Skin epidermis (tissue), 12 donors: ENCODE data around the gene ANKRD65.
"Not testable (repeated sequence)": the region's sequence is repeated elsewhere in the genome, so short reads cannot be mapped to it uniquely, and the experiment has no call there.

Source experiments
- H3K27ac ChIP-seq, 21 experiments: fragments of 200-600 bp; sonication (generic) in 11 of 21; one replicate each; pipeline ENCODE4 v1.5.0; 2020; ENCODE audit warnings: mild to moderate bottlenecking in 3 of 21, inconsistent platforms in 2 of 21, moderate library complexity in 2 of 21
- H3K4me3 ChIP-seq, 7 experiments: fragments of 200-600 bp; sonication (generic) in 2 of 7; one replicate each; pipeline ENCODE4 v1.5.0; 2020; ENCODE audit warnings: inconsistent platforms in 2 of 7, mild to moderate bottlenecking in 2 of 7, moderate library complexity in 1 of 7

ANKRD65 gene

GRCh38 chr1:1400576-1401456 lies 20.3 kb downstream of the ANKRD65 start:
- H3K4me3 ChIP-seq: peak overlapping the region in 6 of 7 experiments; percentile 72 to 99 (median 94)
- H3K27ac ChIP-seq: peak overlapping the region in 10 of 21 experiments; percentile 80 to 99 (median 94)

GRCh38 chr1:1399872-1400575 lies 21.1 kb downstream of the ANKRD65 start:
- peak overlapping the region; percentile 72 to 100 (median 94) for H3K4me3 ChIP-seq
- peak overlapping the region; percentile 16 to 99 (median 96) for H3K27ac ChIP-seq

- H3K4me3 ChIP-seq: peak within 1 kb of the TSS; percentile 72 to 100 (median 94)
- peak within 1 kb of the TSS; percentile 64 to 99 (median 96) for H3K27ac ChIP-seq
Measured at GRCh38 chr1:1399187-1399871, 21.7 kb downstream of the ANKRD65 start, which contains the start of gene CCNL2. Gene CCNL2 (minus strand): TSS chr1:1399335. CDS start chr1:1399306, 29 bp downstream.

GRCh38 chr1:1398677-1399186 lies 22.3 kb downstream of the ANKRD65 start:
- H3K4me3 ChIP-seq: peak overlapping the region; percentile 72 to 100 (median 94)
- peak overlapping the region; percentile 64 to 99 (median 95) for H3K27ac ChIP-seq

GRCh38 chr1:1397839-1398523 lies 23.1 kb downstream of the ANKRD65 start:
- Histone ChIP-seq H3K4me3 (peak overlapping the region; percentile 72 to 100 (median 94)), H3K27ac (peak overlapping the region in 20 of 21 experiments; percentile 64 to 99 (median 96))

DNA sequence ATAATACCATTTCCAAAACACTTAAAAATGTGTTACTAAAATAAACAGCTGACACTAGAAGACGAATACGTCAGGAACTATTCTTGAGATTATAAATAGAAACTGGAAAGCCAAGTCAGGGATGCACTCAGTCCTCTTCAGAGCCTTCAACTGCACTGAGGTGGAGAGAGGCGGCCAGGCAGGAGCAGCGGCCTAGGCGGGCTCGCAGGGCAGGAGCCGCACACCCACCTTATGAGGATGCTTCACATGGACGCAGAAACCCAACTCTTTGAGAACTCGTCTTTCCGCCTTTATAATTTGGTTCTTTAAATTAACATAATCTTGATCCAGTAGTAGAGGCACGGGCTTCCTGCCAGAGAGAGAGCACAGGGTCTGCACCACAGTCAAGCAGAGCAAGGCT lies 25.9 kb downstream of the ANKRD65 start:
- no peak overlapping the region for H3K27ac ChIP-seq

GRCh38 chr1:1394116-1394515 lies 27.0 kb downstream of the ANKRD65 start:
- H3K4me3 ChIP-seq: no peak overlapping the region
- no peak overlapping the region for H3K27ac ChIP-seq

More for the DNA sequence above, 25.9 kb downstream of the ANKRD65 start:
- H3K4me3 ChIP-seq: no peak overlapping the region

DNA sequence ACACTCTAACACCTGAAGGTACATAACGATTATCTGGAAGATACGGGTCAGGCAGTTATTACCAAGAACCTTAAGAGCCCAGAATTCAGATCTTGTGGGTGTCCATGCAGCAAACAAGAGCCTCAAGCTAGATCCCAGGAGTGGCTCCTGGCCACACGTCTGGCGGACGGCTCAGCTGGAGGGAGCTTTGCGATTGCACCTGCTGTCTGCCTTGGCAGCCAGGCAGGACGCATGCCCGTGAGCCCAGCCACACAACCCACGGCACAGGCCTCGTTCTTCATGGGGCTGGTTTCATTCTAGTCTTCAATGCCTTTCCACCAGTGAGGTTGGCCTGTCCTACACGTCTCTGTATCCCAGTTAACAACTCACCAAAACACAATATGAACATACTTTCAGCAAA lies 27.6 kb downstream of the ANKRD65 start:
- Histone ChIP-seq H3K27ac (no peak overlapping the region), H3K4me3 (no peak overlapping the region)

DNA sequence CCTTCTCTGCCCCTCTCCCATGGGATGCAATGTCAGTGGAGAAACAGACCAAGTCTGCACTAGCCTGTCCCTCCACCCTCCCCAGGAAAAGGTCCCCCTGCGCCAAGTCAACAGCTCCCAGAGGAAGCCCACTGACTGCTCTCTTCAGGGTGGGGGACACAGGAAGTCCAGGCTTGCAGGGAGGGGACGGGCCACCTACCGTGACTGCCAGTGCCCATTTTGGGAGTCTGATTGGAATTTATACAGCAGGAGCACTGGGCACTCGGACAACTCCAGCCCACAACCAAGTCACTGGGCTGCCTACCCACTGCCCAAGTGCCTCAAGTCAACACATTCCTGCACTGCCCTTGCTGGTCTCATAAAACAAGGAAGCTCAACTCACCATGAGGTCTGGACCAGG lies 28.1 kb downstream of the ANKRD65 start:
- no peak overlapping the region for H3K4me3 ChIP-seq
- H3K27ac ChIP-seq: no peak overlapping the region

DNA sequence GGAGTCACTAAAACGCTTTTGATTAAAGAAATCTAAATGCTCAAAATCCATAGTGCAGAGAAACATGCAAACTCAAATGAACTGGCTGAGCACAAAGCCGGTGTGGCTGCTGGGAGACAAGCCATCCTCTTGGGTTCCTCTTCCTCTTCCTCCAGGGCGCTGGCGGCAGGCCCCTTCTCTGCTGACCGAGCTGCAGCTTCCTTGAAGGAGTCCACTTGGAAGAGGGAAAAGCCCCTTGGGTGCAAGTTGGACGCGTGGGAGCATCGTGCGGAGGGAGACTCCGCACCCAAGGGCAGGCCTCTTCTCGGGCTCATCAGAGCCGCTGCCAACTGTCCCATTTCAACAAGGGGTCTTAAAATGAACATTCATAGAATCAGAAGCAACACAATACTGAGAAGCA lies 29.9 kb downstream of the ANKRD65 start:
- no peak overlapping the region for H3K4me3 ChIP-seq
- no peak overlapping the region for H3K27ac ChIP-seq

GRCh38 chr1:1390675-1391074 lies 30.4 kb downstream of the ANKRD65 start:
- H3K4me3 ChIP-seq: no peak overlapping the region
- no peak overlapping the region for H3K27ac ChIP-seq

GRCh38 chr1:1388078-1388472 lies 33.0 kb downstream of the ANKRD65 start:
- Histone ChIP-seq H3K27ac (no peak overlapping the region), H3K4me3 (no peak overlapping the region)

- no peak overlapping the region for H3K4me3 ChIP-seq
- H3K27ac ChIP-seq: no peak overlapping the region
Measured at GRCh38 chr1:1387098-1388077, 33.7 kb downstream of the ANKRD65 start.

DNA sequence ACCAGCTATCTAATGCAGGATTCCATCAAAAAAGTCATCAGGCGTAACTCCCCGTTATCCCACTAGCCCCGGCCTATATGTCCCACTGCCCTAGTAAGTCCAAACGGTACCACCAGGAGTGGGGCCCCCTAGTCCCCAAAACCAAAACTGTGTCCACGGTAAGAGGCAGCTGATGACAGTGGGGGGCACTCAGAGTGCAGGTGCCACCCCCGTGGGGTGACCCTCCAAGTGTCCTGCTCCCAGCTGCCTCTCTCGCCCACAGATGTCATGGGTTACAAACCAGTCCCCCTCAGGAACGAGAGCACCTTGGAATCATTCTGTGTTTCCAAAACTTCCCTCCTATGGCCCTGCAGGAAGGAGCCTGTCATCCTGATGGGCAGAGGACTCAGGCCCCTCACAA lies 35.1 kb downstream of the ANKRD65 start:
- Histone ChIP-seq H3K27ac (no peak overlapping the region), H3K4me3 (no peak overlapping the region)

DNA sequence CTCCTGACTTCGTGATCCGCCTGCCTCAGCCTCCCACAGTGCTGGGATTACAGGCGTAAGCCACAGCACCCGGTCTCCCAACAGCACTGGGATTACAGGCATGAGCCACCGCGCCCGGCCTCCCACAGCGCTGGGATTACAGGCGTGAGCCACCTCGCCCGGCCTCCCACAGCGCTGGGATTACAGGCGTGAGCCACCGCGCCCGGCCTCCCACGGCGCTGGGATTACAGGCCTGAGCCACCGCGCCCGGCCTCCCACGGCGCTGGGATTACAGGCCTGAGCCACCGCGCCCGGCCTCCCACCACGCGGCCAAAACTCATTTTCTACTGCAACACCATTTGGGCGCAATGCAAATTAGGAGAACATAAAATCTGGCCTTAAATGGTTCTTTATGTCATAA lies 35.7 kb downstream of the ANKRD65 start:
- H3K4me3 ChIP-seq, H3K27ac ChIP-seq: not testable (repeated sequence)

DNA sequence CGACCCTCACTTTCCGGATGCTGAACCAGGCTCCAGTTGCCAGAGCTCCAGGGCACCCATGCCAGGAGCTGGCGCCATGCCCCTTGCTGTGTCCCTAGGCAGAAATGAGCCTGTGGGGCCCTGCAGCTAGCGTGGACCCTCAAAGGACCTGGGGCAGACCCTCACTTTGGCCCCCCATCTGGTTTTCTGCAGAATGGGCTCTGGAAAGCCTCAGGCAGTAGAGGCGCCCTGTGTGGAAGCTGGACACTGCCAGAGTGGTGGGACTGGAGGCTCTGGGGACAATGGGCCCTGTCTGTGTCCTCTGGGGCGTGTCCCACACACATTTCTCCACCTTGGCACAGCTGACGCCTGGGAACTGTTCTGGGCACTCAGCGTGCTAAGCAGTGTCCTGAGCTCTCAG lies 39.8 kb downstream of the ANKRD65 start:
- H3K27ac ChIP-seq: no peak overlapping the region
- H3K4me3 ChIP-seq: no peak overlapping the region

DNA sequence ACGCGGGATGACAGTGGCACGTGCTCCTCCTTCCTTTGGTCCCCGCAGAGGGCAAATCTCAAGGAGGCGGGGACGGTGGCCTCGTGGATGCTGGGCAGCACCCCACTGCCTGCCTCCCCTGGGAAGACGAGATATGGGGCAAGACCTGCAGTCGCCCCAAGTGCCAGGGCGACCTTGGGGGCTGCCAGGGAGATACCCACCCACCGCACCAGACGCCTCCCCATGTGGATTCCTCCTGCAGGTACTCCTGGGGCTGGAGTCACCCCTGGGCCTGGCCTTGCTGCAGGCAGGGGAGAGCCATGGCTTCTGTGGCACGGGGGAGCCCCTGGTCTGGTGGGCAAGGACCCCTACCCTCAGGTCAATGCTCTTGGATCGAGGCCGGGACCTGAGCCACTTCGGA lies 40.2 kb downstream of the ANKRD65 start:
- no peak overlapping the region for H3K27ac ChIP-seq
- H3K4me3 ChIP-seq: no peak overlapping the region

DNA sequence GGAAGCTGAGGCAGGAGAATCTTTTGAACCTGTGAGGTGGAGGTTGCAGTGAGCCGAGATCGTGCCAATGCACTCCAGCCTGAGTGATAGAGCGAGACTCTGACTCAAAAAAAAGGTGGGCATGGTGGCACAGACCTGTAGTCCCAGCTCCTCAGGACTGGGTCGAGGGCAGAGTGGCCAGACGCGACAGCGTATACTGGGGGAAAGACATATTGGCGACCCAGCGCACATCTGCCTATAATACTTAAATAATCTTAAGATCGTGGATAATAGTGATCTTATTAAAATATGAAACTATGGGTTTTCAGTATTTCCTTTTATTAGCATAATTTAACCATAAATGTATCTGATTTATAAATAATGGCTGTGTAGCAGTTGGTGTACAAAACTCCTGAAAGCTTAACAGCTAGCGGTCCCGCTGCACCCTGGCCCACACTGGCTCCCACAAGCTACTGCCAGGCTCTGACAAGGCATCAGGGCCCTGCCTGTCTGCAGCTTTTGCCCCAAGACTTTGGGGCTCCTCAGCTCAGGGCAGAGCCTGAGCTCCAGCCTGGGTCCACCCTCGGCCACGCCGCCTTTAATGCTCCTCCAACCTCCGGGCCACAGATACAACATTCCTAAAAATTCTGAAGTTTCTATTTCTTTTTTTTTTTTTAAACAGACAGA lies 43.4 kb downstream of the ANKRD65 start:
- Histone ChIP-seq H3K4me3 (no peak overlapping the region), H3K27ac (no peak overlapping the region)
